Measurements from ENCODE around the gene ZNF202. TPM values are rescaled to one million over a fixed set of nuclear protein-coding genes. Genes with fewer than 3 reads are reported as not detected.

ZNF202 gene
- total RNA-seq, 1 experiment from 2014 or later, result 22.1 TPM

DNA sequence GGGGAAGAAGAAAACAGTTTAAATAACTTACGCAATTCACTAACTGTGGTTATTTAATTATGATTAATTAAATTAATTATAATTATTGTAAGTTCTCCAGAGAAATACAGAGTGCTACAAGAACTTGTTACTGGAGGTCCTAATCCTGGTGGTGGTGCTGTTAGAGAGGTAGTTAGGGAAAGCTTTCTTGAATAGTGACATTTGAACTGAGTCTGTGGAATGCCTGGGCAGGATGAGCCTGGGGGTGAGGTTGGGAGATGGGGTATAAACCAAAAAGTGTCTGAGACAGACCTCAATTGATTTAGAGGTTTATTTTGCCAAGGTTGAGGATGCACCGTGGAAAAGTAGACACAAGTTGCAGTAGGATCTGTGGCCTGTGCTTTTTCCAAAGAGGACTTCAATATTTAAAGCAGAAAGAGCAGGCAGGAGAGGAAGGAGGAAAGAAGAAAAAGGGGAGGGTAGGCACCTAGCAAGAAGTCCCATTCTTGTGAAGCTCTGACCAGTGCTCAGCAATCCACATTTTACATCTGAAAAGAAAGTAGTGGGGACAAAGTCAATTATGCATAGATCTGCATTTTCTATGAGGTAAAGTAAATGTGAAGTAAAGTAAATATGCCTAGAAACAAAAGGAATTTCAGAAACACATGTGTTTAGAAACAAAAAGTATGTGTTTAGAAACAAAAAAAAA lies 4.4 kb upstream of the ZNF202 start:
- Mint-ChIP-seq H3K27ac (ENCODE audit: low read depth, unreplicated experiment) (no peak overlapping the region), H3K4me1 (ENCODE audit: insufficient read depth, unreplicated experiment) (peaks cover 9% of the 10 kb centered on the region), H3K36me3 (ENCODE audit: insufficient read depth, unreplicated experiment) (peaks cover 9% of the 10 kb centered on the region), H3K27me3 (ENCODE audit: insufficient read depth, unreplicated experiment) (no peaks in the 10 kb centered on the region), H3K4me3 (ENCODE audit: unreplicated experiment) (no peak overlapping the region), H3K9me3 (ENCODE audit: unreplicated experiment) (no peaks in the 10 kb centered on the region)
- ChIA-PET CTCF (interaction anchor here (0.6 to 0.7 kb wide), 3 partner anchors 9 to 108 kb away, joined by 3 to 4 read pairs (median 4); no protein-coding TSS in a partner anchor), POLR2A (interaction anchor here (0.7 to 1.3 kb wide), 3 partner anchors 13 to 226 kb away, joined by 3 to 4 read pairs (median 3); no protein-coding TSS in a partner anchor)
- BruUV-seq (replicated peaks), result no TSS peak
- DNase-seq (ENCODE audit: unreplicated experiment), result no peak
- no peak for TF ChIP-seq CTCF (IDR thresholded peaks at IDR 0.05; ENCODE audit: unreplicated experiment)
- intact Hi-C loops (cut with micrococcal nuclease), result loop anchor here (10.0 kb wide), 1 partner anchor 449 kb away; no protein-coding TSS in a partner anchor

GRCh38 chr11:123742724-123743120 lies 1.3 kb upstream of the ZNF202 start:
- Mint-ChIP-seq H3K27me3 (ENCODE audit: insufficient read depth, unreplicated experiment) (no peaks in the 10 kb centered on the region), H3K4me3 (ENCODE audit: unreplicated experiment) (no peak overlapping the region), H3K27ac (ENCODE audit: low read depth, unreplicated experiment) (no peak overlapping the region), H3K36me3 (ENCODE audit: insufficient read depth, unreplicated experiment) (peaks cover 14% of the 10 kb centered on the region), H3K4me1 (ENCODE audit: insufficient read depth, unreplicated experiment) (peaks cover 13% of the 10 kb centered on the region), H3K9me3 (ENCODE audit: unreplicated experiment) (no peaks in the 10 kb centered on the region)
- BruUV-seq (replicated peaks), result no TSS peak
- ChIA-PET CTCF (interaction anchor here (0.6 to 0.7 kb wide), 2 partner anchors 15 to 1015 kb away, joined by 3 read pairs; no protein-coding TSS in a partner anchor), POLR2A (interaction anchor here (1.2 kb wide), 1 partner anchor 12 kb away, joined by 3 read pairs; no protein-coding TSS in a partner anchor)
- no peak for TF ChIP-seq CTCF (IDR thresholded peaks at IDR 0.05; ENCODE audit: unreplicated experiment)
- DNase-seq (ENCODE audit: unreplicated experiment), result no peak
- intact Hi-C loops (cut with micrococcal nuclease), result loop anchor here (5.0 to 10.0 kb wide), 3 partner anchors 230 to 452 kb away; no protein-coding TSS in a partner anchor

GRCh38 chr11:123742031-123742723 lies 717 bp upstream of the ZNF202 start:
- ChIA-PET POLR2A (interaction anchor here (0.6 to 1.4 kb wide), 6 partner anchors 13 to 227 kb away, joined by 3 to 5 read pairs (median 4); no protein-coding TSS in a partner anchor), CTCF (interaction anchor here (0.6 to 0.7 kb wide), 2 partner anchors 16 to 1016 kb away, joined by 3 read pairs; no protein-coding TSS in a partner anchor)
- no peaks in the 10 kb centered on the region for H3K9me3 Mint-ChIP-seq (ENCODE audit: unreplicated experiment)
- TSS peak; percentile 61 for BruUV-seq (replicated peaks)
- peak overlapping the region; percentile 87 for H3K27ac Mint-ChIP-seq (ENCODE audit: low read depth, unreplicated experiment)
- H3K27me3 Mint-ChIP-seq (ENCODE audit: insufficient read depth, unreplicated experiment), result no peaks in the 10 kb centered on the region
- peaks cover 18% of the 10 kb centered on the region for H3K36me3 Mint-ChIP-seq (ENCODE audit: insufficient read depth, unreplicated experiment)
- H3K4me1 Mint-ChIP-seq (ENCODE audit: insufficient read depth, unreplicated experiment), result peaks cover 13% of the 10 kb centered on the region
- DNase-seq (ENCODE audit: unreplicated experiment), result no peak
- H3K4me3 Mint-ChIP-seq (ENCODE audit: unreplicated experiment), result peak overlapping the region; percentile 89
- intact Hi-C loops (cut with micrococcal nuclease), result loop anchor here (5.0 to 10.0 kb wide), 3 partner anchors 230 to 453 kb away; no protein-coding TSS in a partner anchor
- no peak for TF ChIP-seq CTCF (IDR thresholded peaks at IDR 0.05; ENCODE audit: unreplicated experiment)

GRCh38 chr11:123740787-123741158 lies 687 bp downstream of the ZNF202 start:
- H3K4me3 Mint-ChIP-seq (ENCODE audit: unreplicated experiment), result peak overlapping the region; percentile 89
- peaks cover 13% of the 10 kb centered on the region for H3K4me1 Mint-ChIP-seq (ENCODE audit: insufficient read depth, unreplicated experiment)
- peak overlapping the region; percentile 87 for H3K27ac Mint-ChIP-seq (ENCODE audit: low read depth, unreplicated experiment)
- no peak for TF ChIP-seq CTCF (IDR thresholded peaks at IDR 0.05; ENCODE audit: unreplicated experiment)
- H3K27me3 Mint-ChIP-seq (ENCODE audit: insufficient read depth, unreplicated experiment), result no peaks in the 10 kb centered on the region
- peak; percentile 25 for DNase-seq (ENCODE audit: unreplicated experiment)
- CTCF ChIA-PET, result interaction anchor here (0.5 to 1.2 kb wide), 6 partner anchors 32 to 737 kb away, joined by 3 to 7 read pairs (median 4); no protein-coding TSS in a partner anchor
- peaks cover 21% of the 10 kb centered on the region for H3K36me3 Mint-ChIP-seq (ENCODE audit: insufficient read depth, unreplicated experiment)
- no TSS peak for BruUV-seq (replicated peaks)
- H3K9me3 Mint-ChIP-seq (ENCODE audit: unreplicated experiment), result no peaks in the 10 kb centered on the region
- POLR2A ChIA-PET, result interaction anchor here (0.7 to 1.7 kb wide), 7 partner anchors 15 to 300 kb away, joined by 3 to 5 read pairs (median 3); partner anchors contain the start of gene OR10G7
- intact Hi-C loops (cut with micrococcal nuclease), result loop anchor here (5.0 to 10.0 kb wide), 3 partner anchors 232 to 454 kb away; no protein-coding TSS in a partner anchor
